Mucosa of descending colon (tissue), 3 donors: ENCODE measurements around the gene NUDCD3. TPM values are rescaled to one million over a fixed set of nuclear protein-coding genes. Genes with fewer than 3 reads are reported as not detected.

Experiments
- ATAC-seq: fragments of 200-7000 bp; cut with Tn5 transposase; one replicate; pipeline ENCODE4 v1.9.1; 2020; ENCODE audit warnings: mild to moderate bottlenecking, moderate library complexity
- DNase-seq, 3 donors: peaks; one replicate each; pipeline ENCODE4 v3.0.0-alpha.2; 2020
- H3K36me3 ChIP-seq: fragments of 200-600 bp; one replicate; pipeline ENCODE4 v1.8.0; 2021; ENCODE audit warnings: low read depth, mild to moderate bottlenecking
- H3K4me1 ChIP-seq: fragments of 200-600 bp; one replicate; pipeline ENCODE4 v1.8.0; 2021; ENCODE audit warnings: low read depth, mild to moderate bottlenecking
- H3K4me3 ChIP-seq: fragments of 200-600 bp; one replicate; pipeline ENCODE4 v1.8.0; 2021; ENCODE audit warnings: mild to moderate bottlenecking
- H3K9me3 ChIP-seq: fragments of 200-600 bp; one replicate; pipeline ENCODE4 v1.8.0; 2021; ENCODE audit warnings: mild to moderate bottlenecking
- intact Hi-C, 2 donors: fragments of 100-400 bp; cut with DNase I in 1 of 2; cut with micrococcal nuclease in 1 of 2; formaldehyde crosslinking; loops; one replicate each; pipeline versions ENCODE4 v1.11.0 to v1.11.1; 2022; cut with DNase I, micrococcal nuclease
- total RNA-seq, 3 donors: library from RNA; stranded (reverse); fragmentation: NEBNext Ultra II Directional in 2 of 3; extraction: Animal tissue kit (Norgen Biotek cat#: 25700) in 2 of 3; gene quantifications; one replicate each; pipeline versions ENCODE4 v1.2.1 to v1.2.4, GENCODE V29; 2021 to 2023
- TF ChIP-seq, protein P1 (sequence below): fragments of 200-600 bp; IDR thresholded peaks from one replicate; pipeline ENCODE4 v1.8.0; 2022; ENCODE audit warnings: antibody characterized with exemption, mild to moderate bottlenecking
- donor health status: DM: no; HTN: no; CAD: no; lungs with moderate emphysema.
- donor health status: DM: no; HTN: no; CAD: no.
- donor health status: DM: no; HTN: yes; CAD: no.

NUDCD3 gene
- total RNA-seq, 3 donors from 2014 or later = 66.3 to 108 (median 76.0) TPM

DNA sequence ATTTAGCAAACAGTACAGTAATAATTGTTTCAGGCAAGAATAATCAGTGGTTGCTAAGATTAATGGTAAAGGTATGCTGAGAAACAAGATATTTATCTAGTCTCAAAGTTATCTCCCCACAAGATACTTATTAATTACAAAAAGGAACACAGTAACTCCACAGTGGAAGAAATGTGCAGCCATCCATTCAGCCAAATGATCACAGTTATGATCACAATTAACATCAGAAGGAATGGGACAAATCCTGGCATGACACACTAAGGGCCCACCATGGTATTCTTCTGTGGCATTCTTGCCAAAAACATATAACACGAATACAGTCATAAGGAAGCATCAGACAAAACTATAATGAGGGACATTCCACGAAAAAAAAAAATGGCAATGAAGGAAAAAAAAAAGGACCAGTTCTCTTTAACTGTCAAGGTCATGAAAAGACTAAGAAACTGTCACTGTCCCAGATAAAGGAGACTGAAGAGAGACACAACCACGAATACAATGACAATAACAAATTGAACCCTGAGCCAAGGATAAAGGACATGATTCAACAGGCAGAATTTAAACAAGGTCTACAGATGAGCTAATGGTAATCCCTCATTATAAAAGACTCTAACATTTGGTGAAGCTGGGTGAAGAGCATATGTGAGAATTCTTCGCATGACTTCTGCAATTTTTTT, 20.9 kb downstream of the NUDCD3 start:
- no peaks in the 10 kb centered on the region for H3K4me1 ChIP-seq
- ATAC-seq (no peak), DNase-seq (no peak)
- TF ChIP-seq, protein P1, sequence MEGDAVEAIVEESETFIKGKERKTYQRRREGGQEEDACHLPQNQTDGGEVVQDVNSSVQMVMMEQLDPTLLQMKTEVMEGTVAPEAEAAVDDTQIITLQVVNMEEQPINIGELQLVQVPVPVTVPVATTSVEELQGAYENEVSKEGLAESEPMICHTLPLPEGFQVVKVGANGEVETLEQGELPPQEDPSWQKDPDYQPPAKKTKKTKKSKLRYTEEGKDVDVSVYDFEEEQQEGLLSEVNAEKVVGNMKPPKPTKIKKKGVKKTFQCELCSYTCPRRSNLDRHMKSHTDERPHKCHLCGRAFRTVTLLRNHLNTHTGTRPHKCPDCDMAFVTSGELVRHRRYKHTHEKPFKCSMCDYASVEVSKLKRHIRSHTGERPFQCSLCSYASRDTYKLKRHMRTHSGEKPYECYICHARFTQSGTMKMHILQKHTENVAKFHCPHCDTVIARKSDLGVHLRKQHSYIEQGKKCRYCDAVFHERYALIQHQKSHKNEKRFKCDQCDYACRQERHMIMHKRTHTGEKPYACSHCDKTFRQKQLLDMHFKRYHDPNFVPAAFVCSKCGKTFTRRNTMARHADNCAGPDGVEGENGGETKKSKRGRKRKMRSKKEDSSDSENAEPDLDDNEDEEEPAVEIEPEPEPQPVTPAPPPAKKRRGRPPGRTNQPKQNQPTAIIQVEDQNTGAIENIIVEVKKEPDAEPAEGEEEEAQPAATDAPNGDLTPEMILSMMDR = no peak
- H3K9me3 ChIP-seq = no peaks in the 10 kb centered on the region
- H3K36me3 ChIP-seq = no peaks in the 10 kb centered on the region
- H3K4me3 ChIP-seq = no peak overlapping the region
- intact Hi-C loops = no loop called here

DNA sequence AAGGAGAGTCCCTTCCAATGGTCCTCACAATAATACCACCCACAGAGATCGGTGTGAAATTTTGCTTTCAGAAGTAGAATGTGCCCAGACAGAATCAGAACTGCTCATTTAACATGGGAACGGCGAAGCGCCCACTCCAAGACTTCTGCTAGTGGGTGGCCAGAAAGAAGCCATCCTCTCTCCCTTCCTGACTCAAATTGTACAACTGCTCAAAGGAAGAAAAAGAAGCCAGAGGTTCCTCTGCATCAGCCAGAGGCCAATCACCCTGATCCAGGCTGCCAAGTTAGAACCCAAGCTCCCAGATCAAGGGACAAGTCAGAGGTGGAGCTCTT, 23.3 kb downstream of the NUDCD3 start:
- H3K4me1 ChIP-seq = no peaks in the 10 kb centered on the region
- DNase-seq (no peak), ATAC-seq (no peak)
- intact Hi-C loops = no loop called here
- TF ChIP-seq, protein P1 = no peak
- H3K36me3 ChIP-seq = no peaks in the 10 kb centered on the region
- no peak overlapping the region for H3K4me3 ChIP-seq
- H3K9me3 ChIP-seq = no peaks in the 10 kb centered on the region

DNA sequence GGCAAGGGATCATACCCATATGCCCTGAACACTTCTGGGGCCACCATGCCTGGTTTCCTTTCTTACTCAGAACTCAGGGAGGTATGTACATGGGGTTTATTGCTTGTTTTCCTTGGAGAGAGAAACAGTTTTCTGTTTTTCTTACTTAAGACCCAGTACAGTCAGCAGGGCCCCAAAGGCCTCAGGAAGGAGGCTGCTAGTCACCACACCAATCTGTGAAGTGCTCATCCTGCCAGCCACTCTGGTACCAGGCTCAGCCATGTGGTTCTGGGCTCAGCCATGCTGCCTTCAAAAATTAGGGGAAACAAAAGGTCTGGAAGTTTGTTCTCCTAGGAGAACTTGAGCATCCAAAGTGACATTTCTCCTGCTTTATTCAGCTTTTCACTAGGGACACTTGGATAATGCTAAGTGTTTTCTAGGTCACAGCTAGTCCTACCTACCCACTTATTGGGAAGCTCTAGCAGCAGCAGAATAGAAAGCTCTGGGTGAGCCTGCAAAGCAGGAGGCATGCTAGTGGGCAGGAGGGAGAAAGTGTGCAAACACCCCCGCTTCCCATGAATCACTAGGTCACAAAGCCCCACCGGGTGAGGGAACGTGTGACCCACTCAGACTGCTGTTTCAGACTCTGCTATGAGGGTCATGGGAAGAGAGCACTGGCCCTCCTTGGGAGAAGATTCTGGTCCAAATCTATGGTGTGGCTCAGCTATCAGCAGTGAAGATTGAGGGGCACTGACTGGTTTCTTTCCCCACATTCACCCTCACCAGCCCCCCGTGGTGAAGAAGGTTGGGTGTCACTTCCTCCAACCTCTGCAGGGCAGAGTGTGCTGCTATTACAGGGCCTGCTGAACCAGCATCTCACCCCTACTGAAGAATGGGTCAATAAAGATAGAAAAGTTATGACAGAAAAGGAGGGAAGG, 23.9 kb downstream of the NUDCD3 start:
- Histone ChIP-seq H3K4me1 (no peaks in the 10 kb centered on the region), H3K4me3 (no peak overlapping the region), H3K36me3 (no peaks in the 10 kb centered on the region), H3K9me3 (no peaks in the 10 kb centered on the region)
- ATAC-seq (no peak), DNase-seq (no peak)
- TF ChIP-seq, protein P1 = no peak
- intact Hi-C loops = no loop called here

DNA sequence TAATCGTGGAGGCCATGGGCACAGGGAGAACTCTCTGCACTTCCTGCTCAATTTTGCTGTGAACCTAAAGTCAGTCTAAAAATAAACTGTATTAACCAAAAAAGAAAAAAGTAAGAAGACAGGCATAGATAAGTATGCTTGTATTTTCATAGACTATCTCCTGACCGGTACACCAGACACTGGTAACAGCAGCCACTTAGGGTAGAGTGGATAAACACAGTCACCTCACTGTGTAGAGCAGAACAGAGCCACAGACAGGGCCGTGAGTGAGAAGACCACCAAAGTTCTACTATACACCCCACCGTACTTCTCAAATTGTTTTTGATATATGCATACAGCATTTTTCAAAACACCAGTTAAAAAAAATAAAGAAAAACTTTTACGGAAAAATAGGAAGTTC, 25.0 kb downstream of the NUDCD3 start:
- TF ChIP-seq, protein P1 = no peak
- no peak overlapping the region for H3K4me3 ChIP-seq
- no peaks in the 10 kb centered on the region for H3K36me3 ChIP-seq
- DNase-seq (no peak), ATAC-seq (no peak)
- H3K4me1 ChIP-seq = peaks cover 4% of the 10 kb centered on the region
- intact Hi-C loops = no loop called here
- H3K9me3 ChIP-seq = no peaks in the 10 kb centered on the region

DNA sequence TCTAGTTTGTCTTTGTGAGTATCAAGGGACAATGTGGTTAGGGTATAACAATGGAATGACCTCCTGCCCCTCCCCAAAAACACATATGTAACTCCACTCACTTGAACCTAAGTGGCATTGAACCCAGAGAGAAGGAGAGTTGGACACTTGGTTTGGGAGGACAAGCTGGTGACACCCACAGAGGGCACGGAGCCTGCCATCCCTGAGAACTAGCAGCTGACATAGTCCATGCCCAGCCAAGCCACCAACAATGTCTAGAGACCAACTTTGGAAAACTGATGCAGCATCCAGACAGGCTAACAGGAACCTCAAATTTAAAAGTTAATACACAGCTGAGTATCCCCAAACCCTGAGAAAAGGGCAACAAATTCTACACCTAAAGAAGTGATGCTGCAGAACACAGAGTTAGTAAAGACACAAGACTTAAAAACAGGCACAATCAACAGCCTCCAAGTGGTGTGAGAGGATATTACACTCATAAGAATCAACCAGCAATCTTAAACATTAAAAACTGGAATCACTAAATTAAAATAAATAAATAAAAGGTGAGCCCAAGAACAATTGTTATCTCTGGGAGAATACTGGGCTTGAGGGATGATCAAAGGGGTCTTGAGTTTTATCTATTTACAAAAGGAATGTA, 27.2 kb downstream of the NUDCD3 start:
- H3K36me3 ChIP-seq = no peaks in the 10 kb centered on the region
- ATAC-seq (no peak), DNase-seq (no peak)
- no peak overlapping the region for H3K4me3 ChIP-seq
- TF ChIP-seq, protein P1 = no peak
- H3K4me1 ChIP-seq = peaks cover 4% of the 10 kb centered on the region
- intact Hi-C loops = no loop called here
- H3K9me3 ChIP-seq = no peaks in the 10 kb centered on the region
